HG02973 (cell line): ENCODE results near the gene WDR54.
"Not testable (repeated sequence)": the region's sequence is repeated elsewhere in the genome, so short reads cannot be mapped to it uniquely, and the experiment has no call there.

Experiments
- ATAC-seq: cut with Tn5 transposase; IDR thresholded peaks from one replicate; pipeline ENCODE4 v1.9.1; 2021; ENCODE audit warnings: moderate library complexity; ENCODE audit not compliant: unreplicated experiment

Gene WDR54

GRCh38 chr2:74427551-74427950, 6.0 kb downstream of the WDR54 start:
- no peak for ATAC-seq

- no peak for ATAC-seq
These were observed 7.1 kb downstream of the WDR54 start for GRCh38 chr2:74428675-74429074.

GRCh38 chr2:74429487-74430451, 8.2 kb downstream of the WDR54 start:
- no peak for ATAC-seq

- ATAC-seq: no peak
These were observed 9.0 kb downstream of the WDR54 start for GRCh38 chr2:74430502-74430901.

GRCh38 chr2:74436111-74436805, 14.7 kb downstream of the WDR54 start:
- no peak for ATAC-seq

- no peak for ATAC-seq
These were observed 15.5 kb downstream of the WDR54 start for GRCh38 chr2:74436848-74437695.

- ATAC-seq: no peak
These were observed 16.7 kb downstream of the WDR54 start for GRCh38 chr2:74438248-74438647.

GRCh38 chr2:74439373-74439772, 17.8 kb downstream of the WDR54 start:
- no peak for ATAC-seq

- peak; percentile 4 for ATAC-seq
These were observed 18.4 kb downstream of the WDR54 start for GRCh38 chr2:74439803-74440377.

GRCh38 chr2:74440378-74441169, 19.0 kb downstream of the WDR54 start:
- peak; percentile 78 for ATAC-seq

GRCh38 chr2:74441170-74441689, 19.7 kb downstream of the WDR54 start:
- no peak for ATAC-seq

- ATAC-seq: no peak
These were observed 20.4 kb downstream of the WDR54 start, which contains the start of gene RTKN for GRCh38 chr2:74441690-74442482. Gene RTKN (minus strand): TSS chr2:74441937. CDS start chr2:74441816, 121 bp downstream.

- not testable (repeated sequence) for ATAC-seq
These were observed 21.2 kb downstream of the WDR54 start for GRCh38 chr2:74442483-74443297.

GRCh38 chr2:74444498-74445318, 23.2 kb downstream of the WDR54 start:
- no peak for ATAC-seq

GRCh38 chr2:74447230-74447999, 25.9 kb downstream of the WDR54 start:
- ATAC-seq: no peak

GRCh38 chr2:74448771-74449170, 27.2 kb downstream of the WDR54 start:
- no peak for ATAC-seq
